Upper lobe of right lung (tissue), 1 donor: ENCODE data around the gene ACOT7. TPM values are rescaled to one million over a fixed set of nuclear protein-coding genes. Genes with fewer than 3 reads are reported as not detected.
A peak's percentile ranks its signal among the peaks of the same experiment; 100 is the strongest.

Experiments used
- ATAC-seq: fragments of 200-7000 bp; cut with Tn5 transposase; one replicate; pipeline ENCODE4 v1.9.1; 2020; ENCODE audit warnings: mild to moderate bottlenecking, moderate library complexity
- DNase-seq: peaks from one replicate; pipeline ENCODE4 v3.0.0-alpha.2; 2020
- H3K27ac ChIP-seq: fragments of 200-600 bp; one replicate; pipeline ENCODE4 v1.8.0; 2022
- H3K27me3 ChIP-seq: fragments of 200-600 bp; one replicate; pipeline ENCODE4 v1.8.0; 2022; ENCODE audit warnings: mild to moderate bottlenecking
- H3K36me3 ChIP-seq: fragments of 200-600 bp; one replicate; pipeline ENCODE4 v1.8.0; 2022
- H3K4me1 ChIP-seq: fragments of 200-600 bp; one replicate; pipeline ENCODE4 v1.8.0; 2022
- H3K4me3 ChIP-seq: fragments of 200-600 bp; one replicate; pipeline ENCODE4 v1.8.0; 2022; ENCODE audit warnings: mild to moderate bottlenecking
- H3K9me3 ChIP-seq: fragments of 200-600 bp; one replicate; pipeline ENCODE4 v1.8.0; 2022
- intact Hi-C: fragments of 100-400 bp; cut with DNase I; formaldehyde crosslinking; loops from one replicate; pipeline ENCODE4 v1.11.0; 2022
- total RNA-seq: library from RNA; stranded (reverse); fragmentation: NEBNext Ultra II Directional; extraction: Animal tissue kit (Norgen Biotek cat#: 25700); gene quantifications from one replicate; pipeline ENCODE4 v1.2.1, GENCODE V29; 2021
- TF ChIP-seq, protein P1 (sequence below): fragments of 200-600 bp; IDR thresholded peaks from one replicate; pipeline ENCODE4 v1.8.0; 2022; ENCODE audit warnings: antibody characterized with exemption
- donor health status: DM: no; HTN: yes; CAD: no; lungs with severe emphysema.

ACOT7 gene
- total RNA-seq, 1 donor from 2014 or later: 22.8 TPM

DNA sequence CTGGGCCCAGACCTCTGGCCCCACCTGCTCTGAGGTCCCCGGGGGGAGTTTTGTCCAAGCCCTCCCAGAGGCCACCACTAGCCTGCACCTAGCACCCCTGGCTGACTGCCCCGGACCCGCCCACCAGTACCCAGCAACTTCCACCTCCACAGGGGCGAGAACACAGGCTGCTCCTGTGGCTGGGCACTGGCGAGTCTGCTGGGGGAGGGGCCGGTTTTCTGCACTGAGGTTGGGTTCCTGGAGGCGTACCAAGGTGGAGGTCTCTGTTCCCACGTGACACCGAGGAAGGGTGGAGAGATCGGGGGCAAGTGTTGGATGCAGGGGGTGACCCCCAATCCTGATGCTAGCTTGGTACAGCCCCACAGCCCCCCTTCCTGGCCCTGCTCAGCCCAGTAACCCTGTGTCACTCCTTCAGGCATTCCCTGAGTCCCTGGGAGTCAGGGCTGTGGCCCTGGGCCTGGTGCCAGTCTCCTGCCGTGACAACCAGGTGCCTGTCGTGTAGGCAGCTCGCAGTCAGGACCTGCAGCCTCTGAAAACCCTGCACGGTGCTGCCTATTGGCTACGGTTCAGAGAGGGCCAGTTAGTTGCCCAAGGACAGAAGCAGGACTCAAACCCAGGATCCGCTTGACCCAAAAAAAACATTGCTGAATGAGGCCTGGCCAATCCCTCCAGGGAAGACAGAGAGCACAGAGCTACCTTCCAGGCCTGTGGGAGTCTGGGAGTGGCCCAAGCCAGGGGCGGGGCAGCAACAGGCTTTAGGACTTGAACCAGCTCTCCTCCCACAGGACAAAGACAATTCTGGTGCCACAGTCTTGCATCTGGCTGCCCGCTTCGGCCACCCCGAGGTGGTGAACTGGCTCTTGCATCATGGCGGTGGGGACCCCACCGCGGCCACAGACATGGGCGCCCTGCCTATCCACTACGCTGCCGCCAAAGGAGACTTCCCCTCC is 34.1 kb upstream of the ACOT7 start:
- Histone ChIP-seq H3K36me3 (no peaks in the 10 kb centered on the region), H3K9me3 (no peaks in the 10 kb centered on the region), H3K27me3 (peaks cover 62% of the 10 kb centered on the region), H3K27ac (no peak overlapping the region), H3K4me1 (peaks cover 17% of the 10 kb centered on the region), H3K4me3 (no peak overlapping the region)
- intact Hi-C loops: no loop called here
- no peak for DNase-seq
- TF ChIP-seq, protein P1, sequence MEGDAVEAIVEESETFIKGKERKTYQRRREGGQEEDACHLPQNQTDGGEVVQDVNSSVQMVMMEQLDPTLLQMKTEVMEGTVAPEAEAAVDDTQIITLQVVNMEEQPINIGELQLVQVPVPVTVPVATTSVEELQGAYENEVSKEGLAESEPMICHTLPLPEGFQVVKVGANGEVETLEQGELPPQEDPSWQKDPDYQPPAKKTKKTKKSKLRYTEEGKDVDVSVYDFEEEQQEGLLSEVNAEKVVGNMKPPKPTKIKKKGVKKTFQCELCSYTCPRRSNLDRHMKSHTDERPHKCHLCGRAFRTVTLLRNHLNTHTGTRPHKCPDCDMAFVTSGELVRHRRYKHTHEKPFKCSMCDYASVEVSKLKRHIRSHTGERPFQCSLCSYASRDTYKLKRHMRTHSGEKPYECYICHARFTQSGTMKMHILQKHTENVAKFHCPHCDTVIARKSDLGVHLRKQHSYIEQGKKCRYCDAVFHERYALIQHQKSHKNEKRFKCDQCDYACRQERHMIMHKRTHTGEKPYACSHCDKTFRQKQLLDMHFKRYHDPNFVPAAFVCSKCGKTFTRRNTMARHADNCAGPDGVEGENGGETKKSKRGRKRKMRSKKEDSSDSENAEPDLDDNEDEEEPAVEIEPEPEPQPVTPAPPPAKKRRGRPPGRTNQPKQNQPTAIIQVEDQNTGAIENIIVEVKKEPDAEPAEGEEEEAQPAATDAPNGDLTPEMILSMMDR: no peak
- ATAC-seq: no peak

GRCh38 chr1:6426972-6427350 is 33.4 kb upstream of the ACOT7 start:
- Histone ChIP-seq H3K27ac (no peak overlapping the region), H3K9me3 (no peaks in the 10 kb centered on the region), H3K36me3 (no peaks in the 10 kb centered on the region), H3K4me1 (peaks cover 17% of the 10 kb centered on the region), H3K4me3 (no peak overlapping the region), H3K27me3 (peaks cover 67% of the 10 kb centered on the region)
- intact Hi-C loops: no loop called here
- DNase-seq: no peak
- no peak for ATAC-seq
- TF ChIP-seq, protein P1: no peak

DNA sequence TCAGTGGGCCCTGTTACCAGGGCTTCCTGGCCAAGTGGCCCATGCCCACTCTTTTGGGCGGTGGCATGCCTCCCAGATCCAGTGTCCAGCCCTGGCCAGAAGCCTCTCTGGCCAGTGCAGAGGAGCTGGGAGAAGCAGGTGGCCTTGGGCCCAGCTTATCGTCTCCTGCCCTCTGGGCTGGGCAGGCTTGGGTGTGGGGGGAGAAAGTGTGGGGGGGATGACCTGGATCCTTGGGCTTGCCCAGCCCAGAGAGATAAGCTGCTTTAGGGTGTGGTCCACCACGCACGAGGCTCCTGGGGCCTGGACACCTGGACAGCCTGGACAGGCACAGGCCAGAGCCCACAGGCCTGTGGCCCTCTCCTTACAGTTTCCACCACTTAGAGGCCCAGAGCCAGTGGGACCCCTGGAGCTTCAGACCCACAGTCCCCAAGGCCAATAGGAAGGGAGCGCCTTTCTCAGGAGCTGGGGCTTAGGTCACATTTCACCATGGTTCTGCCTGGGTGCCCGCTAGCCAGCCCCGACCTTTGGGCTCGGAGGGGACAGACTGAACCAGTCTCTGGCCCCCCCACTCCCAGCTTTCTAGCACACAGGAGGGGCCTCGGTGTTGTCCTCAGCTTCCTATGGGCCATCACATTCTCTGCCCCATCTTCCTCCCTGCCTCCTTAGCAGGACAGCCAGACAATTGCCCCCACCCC is 32.9 kb upstream of the ACOT7 start:
- no peak for DNase-seq
- ATAC-seq: no peak
- no peak overlapping the region for H3K4me3 ChIP-seq
- H3K36me3 ChIP-seq: no peaks in the 10 kb centered on the region
- peaks cover 17% of the 10 kb centered on the region for H3K4me1 ChIP-seq
- TF ChIP-seq, protein P1: no peak
- no peak overlapping the region for H3K27ac ChIP-seq
- intact Hi-C loops: no loop called here
- peaks cover 72% of the 10 kb centered on the region for H3K27me3 ChIP-seq
- H3K9me3 ChIP-seq: no peaks in the 10 kb centered on the region

DNA sequence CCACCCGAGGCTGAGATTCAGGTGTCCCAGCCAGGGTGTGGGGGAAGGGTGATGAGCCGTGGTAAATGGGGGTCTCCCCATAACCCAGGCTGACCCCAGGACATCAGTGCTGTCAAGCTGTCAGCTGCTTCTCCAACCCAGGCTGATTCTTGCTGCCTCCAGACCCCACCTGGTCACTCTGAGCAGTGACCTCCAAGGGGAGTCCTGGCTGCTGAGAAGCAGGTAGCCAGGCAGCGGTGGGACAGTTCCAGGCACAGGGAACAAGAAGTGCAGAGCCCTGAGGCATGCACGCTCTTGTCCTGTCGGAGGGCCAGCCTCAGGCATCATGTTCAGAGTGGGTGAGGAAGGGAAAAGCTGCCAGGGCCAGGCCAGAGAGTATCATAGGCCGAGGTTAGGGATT is 32.1 kb upstream of the ACOT7 start:
- ATAC-seq: no peak
- Histone ChIP-seq H3K4me3 (no peak overlapping the region), H3K36me3 (no peaks in the 10 kb centered on the region), H3K9me3 (no peaks in the 10 kb centered on the region), H3K4me1 (peaks cover 17% of the 10 kb centered on the region), H3K27me3 (peaks cover 79% of the 10 kb centered on the region), H3K27ac (no peak overlapping the region)
- TF ChIP-seq, protein P1: no peak
- intact Hi-C loops: no loop called here
- no peak for DNase-seq

DNA sequence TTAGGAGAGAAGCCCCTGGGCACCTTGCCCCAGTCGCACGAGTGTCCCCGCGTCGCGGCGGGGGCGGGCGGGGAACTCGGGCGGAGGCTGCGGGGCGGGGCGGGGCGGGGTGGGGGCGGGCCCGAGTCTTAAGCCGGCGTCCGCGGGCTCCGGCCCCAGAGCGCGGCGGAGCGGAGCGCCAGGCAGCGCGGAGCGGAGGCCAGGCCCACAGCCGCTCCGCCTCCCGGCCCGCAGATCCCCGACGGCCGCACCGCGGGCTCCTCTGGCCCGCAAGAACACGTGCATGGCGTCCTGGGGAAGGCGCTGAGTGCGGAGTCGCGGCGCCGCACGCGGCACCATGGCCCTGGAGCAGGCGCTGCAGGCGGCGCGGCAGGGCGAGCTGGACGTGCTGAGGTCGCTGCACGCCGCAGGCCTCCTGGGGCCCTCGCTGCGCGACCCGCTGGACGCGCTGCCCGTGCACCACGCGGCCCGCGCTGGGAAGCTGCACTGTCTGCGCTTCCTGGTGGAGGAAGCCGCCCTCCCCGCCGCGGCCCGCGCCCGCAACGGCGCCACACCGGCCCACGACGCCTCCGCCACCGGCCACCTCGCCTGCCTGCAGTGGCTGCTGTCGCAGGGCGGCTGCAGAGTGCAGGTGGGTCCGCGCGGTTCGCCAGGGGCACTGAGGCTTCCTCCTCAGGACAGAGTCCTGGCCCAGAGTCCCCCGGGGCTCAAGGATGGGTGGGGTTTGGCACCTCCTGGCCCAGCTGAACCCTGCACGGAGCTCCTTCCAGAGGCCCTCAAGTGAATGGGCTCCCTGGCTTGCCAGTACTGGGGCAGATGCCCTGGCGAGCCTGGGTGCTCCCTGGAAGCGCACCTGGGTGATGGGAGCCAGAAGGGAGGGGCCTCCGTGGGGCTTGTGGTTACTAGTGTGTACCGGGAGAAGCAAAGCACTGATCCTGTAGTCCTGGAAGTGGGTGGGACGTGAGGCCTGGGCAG is 31.3 kb upstream of the ACOT7 start, which contains the start of gene ESPN:
Gene ESPN (plus strand): TSS at position 158 of the 975 bp plus-strand sequence. CDS start 180 bp downstream, at position 338.
- H3K27me3 ChIP-seq: peaks cover 82% of the 10 kb centered on the region
- ATAC-seq (peak; percentile 54), DNase-seq (no peak)
- no peaks in the 10 kb centered on the region for H3K36me3 ChIP-seq
- H3K9me3 ChIP-seq: no peaks in the 10 kb centered on the region
- no peak within 1 kb of the TSS for H3K27ac ChIP-seq
- peaks cover 25% of the 10 kb centered on the region for H3K4me1 ChIP-seq
- TF ChIP-seq, protein P1: no peak
- no peak within 1 kb of the TSS for H3K4me3 ChIP-seq
- intact Hi-C loops: no loop called here
